Measurements from ENCODE around the gene PPP5C. TPM values are rescaled to one million over a fixed set of nuclear protein-coding genes. Genes with fewer than 3 reads are reported as not detected.

PPP5C gene
- total and polyA plus RNA-seq, 5 donors, result 62.4 to 74.1 (median 64.1) TPM

GRCh38 chr19:46386996-46387712 is 40.3 kb downstream of the PPP5C start:
- no peak for ATAC-seq
- intact Hi-C loops (cut with DNase I), result no loop called here
- H3K27me3 ChIP-seq (ENCODE audit: control insufficient read depth, insufficient read depth), result no peaks in the 10 kb centered on the region
- DNase-seq, result peak in 2 of 3 donors; percentile 13 to 23
- H3K9me3 ChIP-seq (ENCODE audit: control insufficient read depth, low read length), result no peaks in the 10 kb centered on the region
- no peak overlapping the region for H3K27ac ChIP-seq (ENCODE audit: low read length)
- H3K4me1 ChIP-seq (ENCODE audit: control insufficient read depth, insufficient read depth, low read length), result no peaks in the 10 kb centered on the region
- no peak overlapping the region for H3K4me3 ChIP-seq (ENCODE audit: low read length)
- 94% methylated on average over 30 of the region's 30 CpGs for WGBS

GRCh38 chr19:46387713-46388130 is 40.8 kb downstream of the PPP5C start:
- WGBS, result 92% methylated on average over 10 of the region's 10 CpGs
- Histone ChIP-seq H3K4me3 (ENCODE audit: low read length) (no peak overlapping the region), H3K9me3 (ENCODE audit: control insufficient read depth, low read length) (no peaks in the 10 kb centered on the region), H3K4me1 (ENCODE audit: control insufficient read depth, insufficient read depth, low read length) (no peaks in the 10 kb centered on the region), H3K27ac (ENCODE audit: low read length) (no peak overlapping the region), H3K27me3 (ENCODE audit: control insufficient read depth, insufficient read depth) (no peaks in the 10 kb centered on the region)
- ATAC-seq (no peak), DNase-seq (peak in 2 of 3 donors; percentile 4 to 42)
- intact Hi-C loops (cut with DNase I), result no loop called here

- no peak for ATAC-seq
- 93% methylated on average over 25 of the region's 25 CpGs for WGBS
- no peaks in the 10 kb centered on the region for H3K9me3 ChIP-seq (ENCODE audit: control insufficient read depth, low read length)
Observed at GRCh38 chr19:46388311-46389095, 41.6 kb downstream of the PPP5C start.

GRCh38 chr19:46390121-46390858 is 43.4 kb downstream of the PPP5C start:
- WGBS, result 91% methylated on average over 16 of the region's 16 CpGs
- Histone ChIP-seq H3K4me3 (ENCODE audit: low read length) (no peak overlapping the region), H3K27me3 (ENCODE audit: control insufficient read depth, insufficient read depth) (no peaks in the 10 kb centered on the region), H3K27ac (ENCODE audit: low read length) (no peak overlapping the region), H3K9me3 (ENCODE audit: control insufficient read depth, low read length) (no peaks in the 10 kb centered on the region), H3K4me1 (ENCODE audit: control insufficient read depth, insufficient read depth, low read length) (no peaks in the 10 kb centered on the region)
- no peak for ATAC-seq
- intact Hi-C loops (cut with DNase I), result loop anchor here in 1 of 4 donors (10.0 kb wide), 1 partner anchor 125 kb away; no protein-coding TSS in a partner anchor
- DNase-seq, result peak in 2 of 3 donors; percentile 11 to 38

More at GRCh38 chr19:46388311-46389095, 41.6 kb downstream of the PPP5C start:
- Histone ChIP-seq H3K4me1 (ENCODE audit: control insufficient read depth, insufficient read depth, low read length) (no peaks in the 10 kb centered on the region), H3K27ac (ENCODE audit: low read length) (no peak overlapping the region), H3K27me3 (ENCODE audit: control insufficient read depth, insufficient read depth) (no peaks in the 10 kb centered on the region), H3K4me3 (ENCODE audit: low read length) (no peak overlapping the region)
- DNase-seq, result peak in 2 of 3 donors; percentile 9 to 43
- intact Hi-C loops (cut with DNase I), result no loop called here

- DNase-seq, result peak; percentile 19 to 64 (median 50)
- WGBS, result 86% methylated on average over 18 of the region's 18 CpGs
- H3K27ac ChIP-seq (ENCODE audit: low read length), result no peak overlapping the region
Observed at GRCh38 chr19:46390866-46391265, 44.0 kb downstream of the PPP5C start.

GRCh38 chr19:46391296-46392251 is 44.7 kb downstream of the PPP5C start:
- ATAC-seq, result no peak
- no peaks in the 10 kb centered on the region for H3K27me3 ChIP-seq (ENCODE audit: control insufficient read depth, insufficient read depth)
- H3K27ac ChIP-seq (ENCODE audit: low read length), result no peak overlapping the region
- H3K4me3 ChIP-seq (ENCODE audit: low read length), result no peak overlapping the region
- H3K9me3 ChIP-seq (ENCODE audit: control insufficient read depth, low read length), result no peaks in the 10 kb centered on the region
- DNase-seq, result peak; percentile 7 to 47 (median 46)
- intact Hi-C loops (cut with DNase I), result loop anchor here in 1 of 4 donors (10.0 kb wide), 1 partner anchor 123 kb away; no protein-coding TSS in a partner anchor
- 89% methylated on average over 33 of the region's 33 CpGs for WGBS
- H3K4me1 ChIP-seq (ENCODE audit: control insufficient read depth, insufficient read depth, low read length), result no peaks in the 10 kb centered on the region

More at GRCh38 chr19:46390866-46391265, 44.0 kb downstream of the PPP5C start:
- H3K4me3 ChIP-seq (ENCODE audit: low read length), result no peak overlapping the region
- no peaks in the 10 kb centered on the region for H3K9me3 ChIP-seq (ENCODE audit: control insufficient read depth, low read length)
- peak in 1 of 2 donors; percentile 14 for ATAC-seq
- H3K4me1 ChIP-seq (ENCODE audit: control insufficient read depth, insufficient read depth, low read length), result no peaks in the 10 kb centered on the region
- intact Hi-C loops (cut with DNase I), result loop anchor here in 1 of 4 donors (10.0 kb wide), 1 partner anchor 124 kb away; no protein-coding TSS in a partner anchor
- H3K27me3 ChIP-seq (ENCODE audit: control insufficient read depth, insufficient read depth), result no peaks in the 10 kb centered on the region

GRCh38 chr19:46392252-46392801 is 45.4 kb downstream of the PPP5C start:
- intact Hi-C loops (cut with DNase I), result loop anchor here in 1 of 4 donors (10.0 kb wide), 1 partner anchor 122 kb away; no protein-coding TSS in a partner anchor
- no peak overlapping the region for H3K27ac ChIP-seq (ENCODE audit: low read length)
- WGBS, result 48% methylated on average over 21 of the region's 21 CpGs
- DNase-seq (peak; percentile 13 to 48 (median 36)), ATAC-seq (no peak)
- no peaks in the 10 kb centered on the region for H3K27me3 ChIP-seq (ENCODE audit: control insufficient read depth, insufficient read depth)
- H3K4me1 ChIP-seq (ENCODE audit: control insufficient read depth, insufficient read depth, low read length), result no peaks in the 10 kb centered on the region
- no peak overlapping the region for H3K4me3 ChIP-seq (ENCODE audit: low read length)
- H3K9me3 ChIP-seq (ENCODE audit: control insufficient read depth, low read length), result no peaks in the 10 kb centered on the region

- no peaks in the 10 kb centered on the region for H3K27me3 ChIP-seq (ENCODE audit: control insufficient read depth, insufficient read depth)
- no peaks in the 10 kb centered on the region for H3K9me3 ChIP-seq (ENCODE audit: control insufficient read depth, low read length)
- no peak overlapping the region for H3K27ac ChIP-seq (ENCODE audit: low read length)
- intact Hi-C loops (cut with DNase I), result loop anchor here in 1 of 4 donors (10.0 kb wide), 1 partner anchor 122 kb away; no protein-coding TSS in a partner anchor
- WGBS, result 42% methylated on average over 4 of the region's 4 CpGs
- no peak for ATAC-seq
- DNase-seq, result no peak
- H3K4me3 ChIP-seq (ENCODE audit: low read length), result no peak overlapping the region
- H3K4me1 ChIP-seq (ENCODE audit: control insufficient read depth, insufficient read depth, low read length), result no peaks in the 10 kb centered on the region
Observed at GRCh38 chr19:46392837-46393236, 46.0 kb downstream of the PPP5C start.

- intact Hi-C loops (cut with DNase I), result loop anchor here in 1 of 4 donors (2.0 to 10.0 kb wide), 2 partner anchors 95 to 121 kb away; no protein-coding TSS in a partner anchor
- WGBS, result 71% methylated on average over 21 of the region's 21 CpGs
- H3K4me3 ChIP-seq (ENCODE audit: low read length), result no peak overlapping the region
Observed at GRCh38 chr19:46393456-46394401, 46.8 kb downstream of the PPP5C start.

More at GRCh38 chr19:46393456-46394401, 46.8 kb downstream of the PPP5C start:
- DNase-seq (peak in 2 of 3 donors; percentile 48 to 54), ATAC-seq (peak; percentile 12 to 41)
- H3K27me3 ChIP-seq (ENCODE audit: control insufficient read depth, insufficient read depth), result no peaks in the 10 kb centered on the region
- no peak overlapping the region for H3K27ac ChIP-seq (ENCODE audit: low read length)
- no peaks in the 10 kb centered on the region for H3K4me1 ChIP-seq (ENCODE audit: control insufficient read depth, insufficient read depth, low read length)
- H3K9me3 ChIP-seq (ENCODE audit: control insufficient read depth, low read length), result no peaks in the 10 kb centered on the region
